ENCODE data around the gene MUSTN1.

GRCh38 chr3:52822363-52822762, 12.5 kb downstream of the MUSTN1 start:
- TF ChIP-seq CTCF (IDR thresholded peaks at IDR 0.05; ENCODE audit: insufficient read depth, low read depth, low read length), result no peak
- no peak for TF ChIP-seq EZH2 (IDR thresholded peaks at IDR 0.05; ENCODE audit: insufficient read depth, low read length)
